ENCODE data around the gene ALDH18A1. TPM values are rescaled to one million over a fixed set of nuclear protein-coding genes. Genes with fewer than 3 reads are reported as not detected.

Gene ALDH18A1
- total RNA-seq, 2 donors from 2014 or later = 57.1 to 119 TPM

Other genes starting within 250 kb of the ALDH18A1 start
- 1 to 10 TPM; 1.2 to 2.8 TPM for gene SORBS1, start 95.3 kb downstream of the ALDH18A1 start, total RNA-seq
- gene TCTN3, start 37.2 kb upstream of the ALDH18A1 start, total RNA-seq = 10 to 100 TPM; 12.2 to 22.2 TPM
- gene ENTPD1, start 99.5 kb upstream of the ALDH18A1 start, total RNA-seq = 1 to 10 TPM; 1.4 to 2.1 TPM

All from activated naive CD4-positive, alpha-beta T cell treated with anti-CD3 and anti-CD28 coated beads, Interleukin-2, amount 50 U/mL, for 72 hours (primary cell).